Endothelial cell (in vitro differentiated cells): ENCODE results near the gene IL1RAPL2. TPM values are rescaled to one million over a fixed set of nuclear protein-coding genes. Genes with fewer than 3 reads are reported as not detected.
"Not testable (repeated sequence)": the region's sequence is repeated elsewhere in the genome, so short reads cannot be mapped to it uniquely, and the experiment has no call there.

Source experiments
- DNase-seq: peaks from one replicate; pipeline ENCODE4 v3.0.0; 2021; ENCODE audit warnings: low spot score
- H3K27ac Mint-ChIP-seq: one replicate; pipeline ENCODE4 v1.8.0; 2021; ENCODE audit warnings: mixed read lengths, inconsistent platforms; ENCODE audit not compliant: unreplicated experiment
- H3K27me3 Mint-ChIP-seq: one replicate; pipeline ENCODE4 v1.8.0; 2021; ENCODE audit warnings: mild to moderate bottlenecking, moderate library complexity, mixed read lengths, inconsistent platforms; ENCODE audit not compliant: unreplicated experiment
- H3K36me3 Mint-ChIP-seq: one replicate; pipeline ENCODE4 v1.8.0; 2021; ENCODE audit warnings: mild to moderate bottlenecking, low read depth, mixed read lengths, inconsistent platforms; ENCODE audit not compliant: unreplicated experiment
- H3K4me1 Mint-ChIP-seq: one replicate; pipeline ENCODE4 v1.8.0; 2021; ENCODE audit warnings: mild to moderate bottlenecking, mixed read lengths, inconsistent platforms; ENCODE audit not compliant: unreplicated experiment
- H3K4me3 Mint-ChIP-seq: one replicate; pipeline ENCODE4 v1.8.0; 2021; ENCODE audit warnings: mild to moderate bottlenecking, mixed read lengths, inconsistent platforms; ENCODE audit not compliant: unreplicated experiment
- H3K9me3 Mint-ChIP-seq: one replicate; pipeline ENCODE4 v1.8.0; 2021; ENCODE audit warnings: mixed read lengths, inconsistent platforms; ENCODE audit not compliant: unreplicated experiment
- long read RNA-seq: library from polyadenylated mRNA; unstranded; transcript quantifications from one replicate; pipeline ENCODE4 v2.0.0, GENCODE V29; 2020; ENCODE audit not compliant: unreplicated experiment
- total RNA-seq: library from RNA; stranded (reverse); fragmentation: NEBNext Ultra II Directional; extraction: Animal tissue kit (Norgen Biotek cat#: 25700); gene quantifications from one replicate; pipeline ENCODE4 v1.2.1, GENCODE V29; 2021; ENCODE audit not compliant: unreplicated experiment
- TF ChIP-seq, protein P1 (sequence below): fragments of 200-600 bp; sonication (generic); IDR thresholded peaks from one replicate; pipeline ENCODE4 v1.5.0; 2021; ENCODE audit warnings: antibody characterized with exemption; ENCODE audit not compliant: unreplicated experiment

The IL1RAPL2 gene
- 0.51 TPM for total RNA-seq
- long read RNA-seq = 0 reads

DNA sequence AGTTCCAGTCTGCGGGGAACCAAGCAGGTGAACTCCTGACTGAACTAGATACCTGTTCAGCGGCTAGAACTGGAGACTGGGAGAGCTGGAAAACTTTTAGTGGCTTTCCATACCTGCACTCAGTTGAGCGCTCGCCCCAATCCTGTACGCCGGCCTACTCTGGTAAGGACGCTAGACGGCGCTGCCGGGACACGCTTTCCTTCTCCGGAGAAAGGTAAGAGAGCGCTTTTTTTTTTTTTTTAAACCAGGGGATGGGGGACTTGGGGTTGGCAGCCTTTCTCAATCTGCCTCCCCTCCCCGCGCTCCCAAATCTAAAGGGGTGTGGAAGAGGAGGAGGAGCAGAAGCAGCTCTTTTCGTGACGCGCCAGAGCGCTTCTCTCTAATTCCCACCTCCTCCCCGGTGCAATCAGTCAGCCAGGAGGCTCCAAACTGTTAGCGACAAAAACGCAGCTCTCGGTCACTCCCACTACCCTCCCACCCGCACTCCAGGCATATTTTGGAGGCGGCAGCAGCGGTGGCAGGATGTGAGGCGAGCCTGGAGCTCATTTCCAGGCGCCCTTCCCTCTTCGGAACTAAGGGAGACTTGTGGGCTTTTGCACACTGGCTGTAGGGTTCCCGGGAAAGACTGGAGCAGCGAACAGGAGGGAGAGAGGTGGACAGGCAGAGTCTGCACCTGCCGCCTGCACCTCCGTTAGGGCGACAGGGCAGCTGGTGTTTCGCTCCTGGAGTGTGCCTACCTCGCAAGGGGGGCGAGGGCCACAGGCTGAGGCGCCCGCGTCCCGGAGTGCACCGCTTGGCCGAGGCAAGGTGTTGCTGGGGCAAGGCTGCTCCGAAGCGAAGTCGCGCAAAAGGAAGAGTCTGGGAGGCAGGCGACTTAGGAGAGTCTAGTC, at the start of gene IL1RAPL2:
Gene IL1RAPL2, plus strand, starts transcription at position 409 of the 890 bp plus-strand sequence.
- H3K27ac Mint-ChIP-seq = no peak within 1 kb of the TSS
- TF ChIP-seq, protein P1, sequence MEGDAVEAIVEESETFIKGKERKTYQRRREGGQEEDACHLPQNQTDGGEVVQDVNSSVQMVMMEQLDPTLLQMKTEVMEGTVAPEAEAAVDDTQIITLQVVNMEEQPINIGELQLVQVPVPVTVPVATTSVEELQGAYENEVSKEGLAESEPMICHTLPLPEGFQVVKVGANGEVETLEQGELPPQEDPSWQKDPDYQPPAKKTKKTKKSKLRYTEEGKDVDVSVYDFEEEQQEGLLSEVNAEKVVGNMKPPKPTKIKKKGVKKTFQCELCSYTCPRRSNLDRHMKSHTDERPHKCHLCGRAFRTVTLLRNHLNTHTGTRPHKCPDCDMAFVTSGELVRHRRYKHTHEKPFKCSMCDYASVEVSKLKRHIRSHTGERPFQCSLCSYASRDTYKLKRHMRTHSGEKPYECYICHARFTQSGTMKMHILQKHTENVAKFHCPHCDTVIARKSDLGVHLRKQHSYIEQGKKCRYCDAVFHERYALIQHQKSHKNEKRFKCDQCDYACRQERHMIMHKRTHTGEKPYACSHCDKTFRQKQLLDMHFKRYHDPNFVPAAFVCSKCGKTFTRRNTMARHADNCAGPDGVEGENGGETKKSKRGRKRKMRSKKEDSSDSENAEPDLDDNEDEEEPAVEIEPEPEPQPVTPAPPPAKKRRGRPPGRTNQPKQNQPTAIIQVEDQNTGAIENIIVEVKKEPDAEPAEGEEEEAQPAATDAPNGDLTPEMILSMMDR = peak; percentile 22
- H3K9me3 Mint-ChIP-seq = no peaks in the 10 kb centered on the region
- H3K4me1 Mint-ChIP-seq = no peaks in the 10 kb centered on the region
- peak; percentile 56 for DNase-seq
- peak within 1 kb of the TSS; percentile 65 for H3K4me3 Mint-ChIP-seq
- no peaks in the 10 kb centered on the region for H3K36me3 Mint-ChIP-seq
- H3K27me3 Mint-ChIP-seq = no peaks in the 10 kb centered on the region

DNA sequence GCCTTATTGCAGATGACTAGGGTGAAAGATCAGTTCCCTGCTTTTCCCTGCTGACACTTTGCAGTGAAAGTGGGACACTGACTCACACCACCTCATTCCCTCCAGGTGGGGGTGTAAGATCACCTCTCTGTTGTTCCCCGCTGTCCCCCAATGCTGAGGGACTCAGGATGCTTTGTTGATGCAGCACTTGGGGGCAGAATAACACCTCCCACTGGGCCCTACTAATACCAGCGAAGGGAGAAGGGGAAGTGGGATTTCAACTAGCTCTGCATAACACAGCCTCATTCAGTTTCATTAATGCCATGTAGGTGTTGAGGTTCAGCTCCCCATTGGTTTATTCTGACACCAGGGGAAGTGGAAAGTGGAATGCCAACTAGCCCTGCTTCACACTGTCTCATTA, 43.6 kb upstream of the IL1RAPL2 start:
- DNase-seq = no peak

DNA sequence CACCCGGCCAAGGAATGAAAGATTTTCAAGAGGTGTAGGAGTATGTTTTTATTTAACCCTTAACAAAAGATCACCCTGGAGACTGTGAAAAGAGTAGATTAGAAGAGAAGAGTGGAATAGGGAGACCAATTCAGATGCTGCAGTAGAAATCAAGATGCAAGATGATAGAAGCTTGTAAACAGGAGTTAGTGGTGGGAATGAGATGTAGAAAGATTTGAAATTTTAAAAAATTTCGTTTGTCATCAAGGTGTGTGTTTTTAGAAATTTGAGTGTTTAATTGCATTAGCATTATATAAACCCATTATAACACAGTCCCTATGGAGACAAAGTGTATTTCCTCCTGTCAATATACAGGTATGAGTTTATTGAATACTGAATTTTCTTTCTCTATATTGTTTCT, 42.1 kb upstream of the IL1RAPL2 start:
- Mint-ChIP-seq H3K4me3 (no peak overlapping the region), H3K4me1 (no peaks in the 10 kb centered on the region), H3K27me3 (peaks cover 1% of the 10 kb centered on the region), H3K9me3 (no peaks in the 10 kb centered on the region), H3K27ac (no peak overlapping the region), H3K36me3 (no peaks in the 10 kb centered on the region)
- TF ChIP-seq, protein P1 = no peak
- no peak for DNase-seq

More for the DNA sequence above, 43.6 kb upstream of the IL1RAPL2 start:
- Mint-ChIP-seq H3K27me3 (peaks cover 1% of the 10 kb centered on the region), H3K4me1 (no peaks in the 10 kb centered on the region), H3K36me3 (no peaks in the 10 kb centered on the region), H3K9me3 (no peaks in the 10 kb centered on the region), H3K27ac (no peak overlapping the region), H3K4me3 (no peak overlapping the region)
- TF ChIP-seq, protein P1 = no peak

DNA sequence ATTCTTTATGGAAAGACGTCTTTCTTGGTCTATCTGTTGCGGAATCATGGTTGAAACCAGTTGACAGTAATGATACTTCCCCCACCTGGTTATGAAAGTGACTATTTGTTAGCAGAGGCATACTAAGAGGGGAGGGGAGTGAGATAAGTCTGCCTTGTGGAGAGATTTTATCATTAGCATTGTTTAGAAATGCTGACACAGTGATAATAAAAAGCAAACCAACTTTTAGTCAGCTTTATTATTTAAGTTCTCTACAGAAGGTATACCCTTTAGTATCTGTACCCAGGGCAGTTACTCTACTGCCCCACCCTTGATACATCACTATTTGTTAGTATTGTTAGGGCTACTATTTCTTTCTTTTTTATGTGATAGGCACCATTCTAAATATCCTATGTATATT, 26.9 kb upstream of the IL1RAPL2 start:
- Mint-ChIP-seq H3K4me3 (no peak overlapping the region), H3K4me1 (no peaks in the 10 kb centered on the region), H3K36me3 (no peaks in the 10 kb centered on the region), H3K9me3 (no peaks in the 10 kb centered on the region), H3K27me3 (no peaks in the 10 kb centered on the region), H3K27ac (no peak overlapping the region)
- DNase-seq = no peak
- TF ChIP-seq, protein P1 = no peak

DNA sequence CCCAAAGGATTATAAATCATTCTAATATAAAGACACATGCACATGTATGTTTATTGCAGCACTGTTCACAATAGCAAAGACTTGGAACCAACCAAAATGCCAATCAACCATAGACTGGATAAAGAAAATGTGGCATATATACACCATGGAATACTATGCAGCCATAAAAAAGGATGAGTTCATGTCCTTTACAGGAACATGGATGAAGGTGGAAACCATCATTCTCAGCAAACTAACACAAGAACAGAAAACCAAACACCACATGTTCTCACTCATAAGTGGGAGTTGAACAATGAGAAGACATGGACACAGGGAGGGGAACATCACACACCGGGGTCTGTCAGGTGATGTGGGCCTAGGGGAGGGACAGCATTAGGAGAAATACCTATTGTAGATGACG, 23.6 kb upstream of the IL1RAPL2 start:
- not testable (repeated sequence) for H3K9me3 Mint-ChIP-seq, H3K27me3 Mint-ChIP-seq, H3K4me3 Mint-ChIP-seq, H3K4me1 Mint-ChIP-seq, H3K27ac Mint-ChIP-seq, H3K36me3 Mint-ChIP-seq, DNase-seq
